ENCODE measurements around the gene SIRPA. TPM values are rescaled to one million over a fixed set of nuclear protein-coding genes. Genes with fewer than 3 reads are reported as not detected.

SIRPA gene
- total RNA-seq, 1 experiment from 2014 or later: 8.9 TPM

GRCh38 chr20:1932971-1933370, 37.8 kb downstream of the SIRPA start:
- Mint-ChIP-seq H3K9me3 (no peaks in the 10 kb centered on the region), H3K36me3 (0 out of 2 replicates have a peak, but pooled peaks cover under 1% of the 10 kb centered on the region), H3K27me3 (ENCODE audit: low read depth) (no peaks in the 10 kb centered on the region), H3K27ac (no peak overlapping the region), H3K4me3 (no peak overlapping the region), H3K4me1 (peaks cover 14% of the 10 kb centered on the region)
- ATAC-seq: no peak
- TF ChIP-seq GTF2I (CRISPR knock-in tag; conservative IDR thresholded peaks at IDR 0.05) (0 out of 2 replicates have a peak, but pooled peaks have one; percentile 28), E2F1 (CRISPR knock-in tag; IDR thresholded peaks at IDR 0.05) (no peak), SMAD4 (CRISPR knock-in tag; IDR thresholded peaks at IDR 0.05) (no peak), HMGA2 (CRISPR knock-in tag; IDR thresholded peaks at IDR 0.05) (no peak), MXD4 (CRISPR knock-in tag; IDR thresholded peaks at IDR 0.05; ENCODE audit: borderline replicate concordance) (no peak), CDX4 (CRISPR knock-in tag; IDR thresholded peaks at IDR 0.05; ENCODE audit: borderline replicate concordance) (no peak)
- DNase-seq (ENCODE audit: low spot score): no peak
- ChIA-PET CTCF (no interaction called here), POLR2A (no interaction called here)

- TF ChIP-seq ERG (CRISPR knock-in tag; IDR thresholded peaks at IDR 0.05) (no peak), ARID4B (CRISPR knock-in tag; IDR thresholded peaks at IDR 0.05; ENCODE audit: borderline replicate concordance) (no peak), HMGA2 (CRISPR knock-in tag; IDR thresholded peaks at IDR 0.05) (no peak), TEAD1 (CRISPR knock-in tag; IDR thresholded peaks at IDR 0.05) (no peak), SMAD4 (CRISPR knock-in tag; IDR thresholded peaks at IDR 0.05) (no peak), ATF6 (CRISPR knock-in tag; IDR thresholded peaks at IDR 0.05) (no peak), TCF7 (CRISPR knock-in tag; IDR thresholded peaks at IDR 0.05; ENCODE audit: low read depth) (no peak)
Observed at GRCh38 chr20:1933465-1933870, 38.3 kb downstream of the SIRPA start.

GRCh38 chr20:1934156-1934555, 38.9 kb downstream of the SIRPA start:
- H3K27me3 Mint-ChIP-seq (ENCODE audit: low read depth): no peaks in the 10 kb centered on the region
- peaks cover 4% of the 10 kb centered on the region for H3K36me3 Mint-ChIP-seq
- POLR2A ChIA-PET: no interaction called here
- peaks cover 9% of the 10 kb centered on the region for H3K4me1 Mint-ChIP-seq
- no peaks in the 10 kb centered on the region for H3K9me3 Mint-ChIP-seq
- CTCF ChIA-PET: no interaction called here
- no peak for ATAC-seq
- DNase-seq (ENCODE audit: low spot score): no peak
- no peak overlapping the region for H3K27ac Mint-ChIP-seq
- no peak overlapping the region for H3K4me3 Mint-ChIP-seq
- no peak for TF ChIP-seq ZNF425 (CRISPR knock-in tag; conservative IDR thresholded peaks at IDR 0.05)
- TF ChIP-seq AR (CRISPR knock-in tag; IDR thresholded peaks at IDR 0.05): no peak

More at GRCh38 chr20:1933465-1933870, 38.3 kb downstream of the SIRPA start:
- Mint-ChIP-seq H3K9me3 (no peaks in the 10 kb centered on the region), H3K36me3 (peaks cover 4% of the 10 kb centered on the region), H3K27ac (no peak overlapping the region), H3K4me3 (no peak overlapping the region), H3K4me1 (peaks cover 9% of the 10 kb centered on the region), H3K27me3 (ENCODE audit: low read depth) (no peaks in the 10 kb centered on the region)
- CTCF ChIA-PET: no interaction called here
- POLR2A ChIA-PET: no interaction called here
- ATAC-seq: no peak
- no peak for DNase-seq (ENCODE audit: low spot score)
